GM19238 (cell line): ENCODE data around the gene TDRD9.

Source experiments
- DNase-seq: peaks from one replicate; pipeline ENCODE4 v3.0.0; 2011; ENCODE audit warnings: low spot score; ENCODE audit not compliant: insufficient read length

Gene TDRD9

DNA sequence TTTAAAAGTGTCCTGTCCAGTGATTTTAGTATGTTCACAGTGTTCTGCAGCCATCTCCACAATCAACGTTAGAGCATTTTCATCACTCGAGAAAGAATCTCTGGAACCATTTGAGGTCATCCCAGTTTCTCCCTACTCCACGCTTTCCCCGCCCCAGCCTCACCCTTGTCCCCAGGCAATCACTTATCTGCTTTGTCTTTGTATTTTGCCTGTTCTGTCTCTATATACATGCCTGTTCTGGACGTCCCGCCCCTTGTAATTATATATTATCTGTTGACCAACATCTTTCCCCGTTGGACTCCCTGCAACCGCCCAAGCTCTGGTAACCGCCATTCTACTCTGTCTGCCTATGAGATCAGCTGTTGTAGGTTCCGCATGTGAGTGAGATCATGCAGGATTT, 135.7 kb downstream of the TDRD9 start:
- DNase-seq = no peak

GRCh38 chr14:104066279-104066678, 138.0 kb downstream of the TDRD9 start:
- no peak for DNase-seq

DNA sequence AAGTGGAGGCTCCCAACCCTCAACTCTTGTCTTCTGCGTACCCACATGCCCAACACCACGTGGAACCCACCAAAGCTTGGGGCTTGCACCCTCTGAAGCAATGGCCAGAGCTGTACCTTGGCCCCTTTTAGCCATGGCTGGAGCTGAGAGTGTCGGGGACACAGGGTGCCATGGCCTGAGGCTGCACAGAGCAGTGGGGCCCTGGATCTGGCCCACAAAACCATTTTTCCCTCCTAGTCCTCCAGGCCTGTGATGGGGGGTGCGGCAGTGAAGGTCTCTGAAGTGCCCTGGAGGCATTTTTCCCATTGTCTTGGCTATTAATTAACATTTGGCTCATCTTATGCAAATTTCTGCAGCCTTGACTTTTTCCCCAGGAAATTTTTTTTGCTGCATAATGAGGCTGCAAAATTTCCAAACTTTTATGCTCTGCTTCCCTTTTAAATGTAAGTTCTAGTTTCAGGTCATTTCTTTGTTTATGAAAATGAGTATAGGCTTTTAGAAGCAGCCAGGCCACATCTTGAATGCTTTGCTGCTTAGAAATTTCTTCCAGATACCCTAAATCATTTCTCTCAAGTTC, 138.6 kb downstream of the TDRD9 start:
- no peak for DNase-seq

DNA sequence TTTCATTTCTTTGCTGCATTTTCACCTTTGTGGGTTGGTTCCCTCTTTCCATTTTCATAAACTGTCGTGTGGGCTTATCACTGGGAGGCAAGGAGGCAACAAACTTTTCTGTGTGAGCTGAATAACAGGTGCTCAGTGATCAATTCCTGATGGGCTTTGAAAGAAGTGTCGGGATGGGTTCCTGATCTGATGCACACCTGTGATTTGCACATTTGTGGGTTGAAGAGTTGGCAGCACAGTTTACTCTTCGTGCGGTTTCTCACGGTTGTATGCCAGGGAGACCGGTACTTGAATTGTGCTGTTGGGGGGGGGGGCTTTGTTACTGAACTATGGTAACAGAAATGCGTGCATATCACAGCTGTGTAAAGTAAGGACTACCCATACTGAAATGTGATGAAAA, 141.3 kb downstream of the TDRD9 start:
- no peak for DNase-seq

DNA sequence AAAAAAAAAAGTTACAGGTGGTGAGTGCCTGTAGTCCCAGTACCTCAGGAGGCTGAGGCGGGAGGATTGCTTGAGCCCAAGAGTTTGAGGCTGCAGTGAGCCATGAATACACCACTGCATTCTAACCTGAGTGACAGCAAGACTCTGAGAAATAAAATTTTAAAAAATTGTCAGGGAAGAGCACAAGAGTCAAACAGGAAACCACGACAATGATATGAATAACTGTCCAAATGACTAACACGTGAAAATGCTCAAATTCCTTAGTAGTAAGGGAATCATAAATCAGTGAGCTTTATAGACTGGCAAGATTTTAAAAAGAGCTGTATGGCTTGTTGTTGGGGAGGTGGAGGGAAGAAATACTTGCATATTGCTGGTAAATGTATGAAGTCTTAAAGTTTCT, 144.3 kb downstream of the TDRD9 start:
- DNase-seq = no peak

DNA sequence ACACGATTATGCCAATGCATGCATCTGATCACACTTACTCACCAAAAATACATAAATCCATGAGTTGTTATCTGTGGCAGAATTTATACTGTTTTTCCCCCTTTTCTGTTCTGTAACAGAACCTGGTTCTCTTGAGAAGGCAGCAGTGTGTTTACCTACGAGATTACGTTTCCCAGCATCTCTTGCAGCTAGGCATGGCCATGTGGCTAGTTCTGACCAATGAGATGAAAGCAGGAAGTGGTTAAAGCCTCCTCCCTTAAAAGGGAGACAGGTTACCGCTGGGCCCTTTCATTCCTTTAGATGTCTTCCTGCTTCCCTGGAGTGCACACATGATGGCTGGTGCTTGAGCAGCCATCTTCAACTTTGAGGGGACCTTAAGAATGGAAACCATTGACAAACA, 145.5 kb downstream of the TDRD9 start:
- no peak for DNase-seq

- no peak for DNase-seq
Observed at GRCh38 chr14:104075530-104076151, 147.4 kb downstream of the TDRD9 start.

DNA sequence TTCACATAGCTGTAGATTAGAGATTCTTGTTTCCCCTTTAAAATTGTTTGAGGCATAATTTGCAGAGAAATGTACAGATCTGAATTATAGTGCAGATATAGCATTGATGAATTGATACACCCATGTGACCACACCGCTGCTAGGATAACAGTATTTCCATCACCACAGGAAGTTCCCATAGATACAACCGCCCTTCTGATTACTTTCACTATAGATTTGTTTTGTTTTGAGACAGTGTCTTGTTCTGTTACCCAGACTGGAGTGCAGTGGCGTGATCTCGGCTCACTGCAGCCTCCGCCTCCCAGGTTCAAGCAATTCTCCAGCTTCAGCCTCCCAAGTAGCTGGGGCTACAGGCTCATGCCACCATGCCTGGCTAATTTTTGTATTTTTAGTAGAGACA, 148.5 kb downstream of the TDRD9 start:
- DNase-seq = no peak

DNA sequence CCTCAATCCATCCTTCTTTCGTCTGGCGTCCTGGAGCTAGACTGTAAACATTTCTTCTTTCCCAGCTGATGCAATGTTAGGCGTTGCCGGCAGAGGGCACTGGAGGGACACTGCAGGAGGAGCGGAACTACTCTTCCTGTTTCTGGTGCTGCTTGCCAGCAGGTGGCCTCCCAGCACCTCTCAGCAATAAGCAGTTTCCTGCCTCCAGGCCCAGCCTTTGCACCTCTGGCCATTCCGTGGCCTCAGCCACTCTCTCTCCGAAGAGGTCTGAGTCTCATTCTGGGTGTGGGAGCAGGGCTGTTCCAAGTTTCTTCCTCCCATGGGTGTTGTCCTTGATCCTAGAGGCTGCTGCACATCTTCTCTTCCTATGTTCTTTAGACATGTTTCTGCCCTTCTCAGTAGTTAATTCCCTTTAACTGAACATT, 149.8 kb downstream of the TDRD9 start:
- DNase-seq = peak; percentile 97

GRCh38 chr14:104080376-104081260, 152.4 kb downstream of the TDRD9 start:
- DNase-seq = no peak

DNA sequence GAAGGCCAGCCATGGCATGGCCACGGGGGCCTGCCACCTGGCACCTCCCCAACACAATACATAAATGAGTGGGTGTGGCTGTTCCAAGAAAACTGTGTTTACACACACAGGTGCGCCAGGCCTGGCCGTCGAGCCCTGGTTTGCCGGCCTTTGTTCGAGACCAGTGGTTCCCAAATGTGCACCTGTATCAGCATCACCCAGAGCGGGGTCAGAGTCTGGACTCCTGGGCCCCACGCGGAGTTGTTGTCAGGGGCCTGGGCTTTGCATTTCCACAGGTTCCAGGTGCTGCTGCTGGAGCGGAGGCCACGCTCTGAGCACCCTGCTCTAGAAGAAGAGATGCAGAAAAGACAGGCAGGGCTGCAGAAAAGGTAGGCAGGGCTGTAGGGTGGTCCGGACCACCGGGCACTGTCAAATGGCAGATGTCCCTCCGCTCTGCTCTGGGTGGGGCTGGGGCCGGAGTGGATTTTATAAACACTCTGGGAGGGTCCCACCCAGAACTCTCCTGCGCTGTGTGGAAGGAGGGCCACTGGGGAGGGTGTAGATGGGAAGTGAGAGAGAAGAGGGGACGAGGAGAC, 153.1 kb downstream of the TDRD9 start:
- no peak for DNase-seq

DNA sequence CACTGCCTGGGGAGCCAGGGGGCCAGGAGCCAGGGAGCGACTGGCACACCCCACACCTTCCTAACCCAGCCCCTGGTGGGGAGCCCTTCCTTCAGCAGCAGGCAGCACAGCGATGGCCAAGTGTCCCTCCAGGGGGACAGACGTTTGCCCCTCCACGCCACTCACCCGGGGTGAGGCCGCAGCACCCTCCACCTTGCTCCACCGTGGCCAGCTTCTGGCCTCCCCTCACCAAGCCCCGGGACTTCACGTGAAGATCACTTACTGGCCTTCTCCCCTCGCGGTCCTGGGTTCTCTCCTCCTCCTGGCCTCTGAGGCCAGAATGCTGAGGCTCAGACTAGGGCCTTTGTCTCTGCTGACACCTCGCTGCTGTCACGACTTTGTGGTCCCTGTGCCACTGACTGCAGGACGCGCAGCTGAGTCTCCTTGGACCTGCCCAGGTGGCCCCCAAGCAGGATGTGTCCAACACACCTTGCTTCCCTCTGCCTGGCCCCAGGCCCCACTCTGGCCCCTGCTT, 153.8 kb downstream of the TDRD9 start:
- DNase-seq = no peak

GRCh38 chr14:104082807-104083206, 154.6 kb downstream of the TDRD9 start:
- DNase-seq = no peak

DNA sequence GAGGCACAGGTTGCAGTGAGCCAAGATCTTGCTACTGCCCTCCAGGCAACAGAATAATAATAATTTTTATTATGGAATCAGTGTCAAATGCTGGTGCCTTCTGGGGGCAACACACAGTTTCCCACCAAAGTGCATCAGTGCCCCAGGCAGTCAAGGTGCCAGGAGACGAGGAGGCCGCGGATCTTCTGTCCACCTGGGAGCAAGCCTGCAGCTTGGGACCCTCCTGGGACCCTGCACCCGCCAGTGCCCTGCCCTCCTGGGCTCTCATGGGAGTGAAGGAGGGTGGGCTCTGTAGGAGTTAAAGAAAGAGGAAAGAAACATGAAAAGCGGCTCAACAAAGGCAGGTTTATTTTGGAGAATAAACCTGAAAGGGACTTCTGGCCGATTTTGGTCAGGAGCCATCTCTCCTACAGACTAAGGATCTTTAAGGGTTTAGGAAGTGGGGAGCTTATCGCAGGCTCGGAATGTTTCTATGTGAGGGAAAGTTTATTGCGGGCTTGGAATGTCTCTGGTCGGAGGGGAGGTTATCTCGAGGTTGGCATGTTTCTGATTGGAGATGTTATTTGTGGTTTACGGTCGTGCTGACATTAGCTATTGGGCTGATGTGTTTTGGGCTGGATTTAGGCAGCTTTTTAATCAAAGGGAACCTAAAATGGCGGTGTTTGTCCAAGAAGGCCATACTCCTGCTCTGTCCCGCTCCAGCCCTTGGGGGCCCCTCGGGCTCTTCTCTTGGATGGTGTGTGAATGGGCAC, 156.2 kb downstream of the TDRD9 start:
- peak; percentile 1 for DNase-seq

DNA sequence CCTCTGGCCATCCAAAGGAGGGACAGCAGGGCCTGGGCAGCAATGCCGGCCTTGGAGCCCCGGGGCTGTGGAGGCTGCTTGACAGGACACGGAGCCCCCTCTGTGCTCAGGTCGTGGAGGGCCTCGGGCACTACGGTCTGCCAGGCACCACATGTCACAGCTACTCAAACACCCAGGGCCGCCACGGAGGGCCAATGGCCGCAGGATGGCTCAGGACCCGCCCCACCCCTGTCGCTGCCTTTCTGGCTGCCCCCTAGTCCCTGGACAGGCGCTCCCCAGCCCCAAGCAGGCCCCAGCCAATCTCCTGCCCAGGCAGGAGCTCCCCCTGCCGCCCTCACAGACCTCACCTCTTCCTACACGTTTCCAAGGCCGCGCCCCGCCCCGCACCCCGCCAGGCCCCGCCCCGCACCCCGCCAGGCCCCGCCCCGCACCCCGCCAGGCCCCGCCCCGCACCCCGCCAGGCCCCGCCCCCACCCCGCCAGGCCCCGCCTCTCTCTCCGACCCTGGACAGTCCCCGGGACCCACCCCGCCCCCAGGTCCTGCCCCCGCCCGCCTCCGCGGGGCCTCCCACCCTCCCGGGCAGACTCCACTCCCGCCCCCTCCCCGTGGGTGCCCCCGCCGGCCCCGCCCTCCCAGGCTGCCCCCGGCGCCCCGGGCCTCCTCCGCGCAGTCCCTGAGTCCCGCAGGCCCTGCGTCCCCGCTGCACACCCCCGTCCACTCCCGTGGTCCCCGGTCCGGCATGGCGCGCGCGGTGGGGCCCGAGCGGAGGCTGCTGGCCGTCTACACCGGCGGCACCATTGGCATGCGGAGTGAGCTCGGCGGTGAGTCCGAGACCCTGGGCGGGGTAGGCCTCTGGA, 157.0 kb downstream of the TDRD9 start, which contains the start of gene ASPG:
Gene ASPG, plus strand, starts transcription at position 669 of the 857 bp plus-strand sequence. Its CDS starts 71 bp downstream, at position 740.
- DNase-seq = peak; percentile 5

GRCh38 chr14:104085889-104086201, 157.6 kb downstream of the TDRD9 start:
- DNase-seq = no peak

DNA sequence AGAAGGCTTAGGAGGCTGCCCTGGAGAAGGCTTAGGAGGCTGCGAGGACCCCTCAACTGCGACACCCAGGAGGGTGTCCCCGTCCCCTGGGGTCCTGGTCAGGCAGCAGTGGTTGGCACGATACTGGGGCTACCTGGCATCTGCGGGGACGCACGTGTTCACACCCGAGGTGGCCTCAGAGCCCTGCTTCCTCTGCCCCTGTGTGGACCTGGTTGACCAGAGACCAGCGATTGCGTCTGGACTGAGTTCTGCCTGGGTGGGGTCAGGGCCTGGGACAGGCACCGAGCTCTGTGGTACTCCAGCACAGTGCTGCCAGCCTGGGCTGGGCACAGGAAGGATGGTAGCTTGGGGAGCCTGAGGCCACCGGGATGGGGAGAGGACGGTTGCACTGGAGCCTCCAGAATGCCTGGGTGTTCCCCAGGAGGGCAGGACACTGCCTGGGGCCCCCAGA, 158.0 kb downstream of the TDRD9 start:
- DNase-seq = no peak

GRCh38 chr14:104086661-104087461, 158.6 kb downstream of the TDRD9 start:
- DNase-seq = no peak

DNA sequence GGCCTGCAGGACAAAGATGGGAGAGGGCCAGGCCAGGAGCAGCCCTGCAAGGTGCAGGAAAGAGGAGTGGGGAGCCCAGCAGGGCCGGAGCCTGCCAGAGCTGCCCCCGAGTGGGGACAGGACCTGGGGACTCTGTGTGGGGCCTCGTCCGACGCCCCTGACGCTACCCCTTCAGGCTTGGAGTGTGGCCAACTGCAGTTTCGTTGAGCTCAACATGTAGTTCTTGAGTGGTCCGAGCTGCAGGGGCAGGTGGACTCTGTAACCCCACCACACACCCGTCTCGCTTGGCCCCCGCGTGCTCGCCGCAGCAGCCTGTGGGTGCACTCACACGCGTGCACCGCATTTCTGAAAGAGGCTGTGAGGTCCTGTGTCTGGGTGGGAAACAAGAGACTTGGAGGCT, 159.2 kb downstream of the TDRD9 start:
- DNase-seq = no peak
